IPS-18a (cell line): ENCODE data around the gene CTSV.
"Not testable (repeated sequence)": the region's sequence is repeated elsewhere in the genome, so short reads cannot be mapped to it uniquely, and the experiment has no call there.

Experiments
- H3K27ac ChIP-seq: one replicate; pipeline ENCODE4 v1.5.1; 2013; ENCODE audit warnings: low read length
- H3K27me3 ChIP-seq: one replicate; pipeline ENCODE4 v1.6.1; 2013; ENCODE audit warnings: mild to moderate bottlenecking, low read length; ENCODE audit not compliant: control insufficient read depth, insufficient read depth
- H3K36me3 ChIP-seq: one replicate; pipeline ENCODE4 v1.6.1; 2013; ENCODE audit warnings: low read depth, low read length; ENCODE audit not compliant: control insufficient read depth
- H3K4me1 ChIP-seq: one replicate; pipeline ENCODE4 v1.6.1; 2013; ENCODE audit warnings: low read depth, low read length; ENCODE audit not compliant: control insufficient read depth
- H3K4me3 ChIP-seq: one replicate; pipeline ENCODE4 v1.5.1; 2013; ENCODE audit warnings: low read length
- H3K9ac ChIP-seq: one replicate; pipeline ENCODE4 v1.6.1; 2013; ENCODE audit warnings: mild to moderate bottlenecking, low read length, moderate library complexity
- H3K9me3 ChIP-seq: one replicate; pipeline ENCODE4 v1.6.1; 2013; ENCODE audit warnings: low read depth, low read length; ENCODE audit not compliant: control insufficient read depth

Gene CTSV

GRCh38 chr9:97070325-97070724 is 31.4 kb upstream of the CTSV start:
- H3K27ac ChIP-seq, H3K27me3 ChIP-seq, H3K9ac ChIP-seq, H3K36me3 ChIP-seq, H3K4me1 ChIP-seq, H3K4me3 ChIP-seq, H3K9me3 ChIP-seq: not testable (repeated sequence)

GRCh38 chr9:97067490-97067889 is 28.5 kb upstream of the CTSV start:
- no peaks in the 10 kb centered on the region for H3K4me1 ChIP-seq
- no peak overlapping the region for H3K27ac ChIP-seq
- no peak overlapping the region for H3K4me3 ChIP-seq
- no peak overlapping the region for H3K9ac ChIP-seq
- no peaks in the 10 kb centered on the region for H3K27me3 ChIP-seq
- H3K9me3 ChIP-seq: no peaks in the 10 kb centered on the region
- no peaks in the 10 kb centered on the region for H3K36me3 ChIP-seq

GRCh38 chr9:97064176-97064575 is 25.2 kb upstream of the CTSV start:
- Histone ChIP-seq H3K4me1 (no peaks in the 10 kb centered on the region), H3K27ac (no peak overlapping the region), H3K9me3 (no peaks in the 10 kb centered on the region), H3K4me3 (no peak overlapping the region), H3K27me3 (no peaks in the 10 kb centered on the region), H3K36me3 (no peaks in the 10 kb centered on the region), H3K9ac (no peak overlapping the region)

- H3K9me3 ChIP-seq: no peaks in the 10 kb centered on the region
- no peaks in the 10 kb centered on the region for H3K27me3 ChIP-seq
- no peaks in the 10 kb centered on the region for H3K36me3 ChIP-seq
- no peaks in the 10 kb centered on the region for H3K4me1 ChIP-seq
- no peak overlapping the region for H3K9ac ChIP-seq
- H3K4me3 ChIP-seq: no peak overlapping the region
- H3K27ac ChIP-seq: no peak overlapping the region
Measured at GRCh38 chr9:97060796-97061195, 21.9 kb upstream of the CTSV start.

GRCh38 chr9:97059626-97060025 is 20.7 kb upstream of the CTSV start:
- no peak overlapping the region for H3K9ac ChIP-seq
- H3K27ac ChIP-seq: no peak overlapping the region
- H3K4me1 ChIP-seq: peaks cover 2% of the 10 kb centered on the region
- H3K9me3 ChIP-seq: no peaks in the 10 kb centered on the region
- H3K4me3 ChIP-seq: no peak overlapping the region
- H3K36me3 ChIP-seq: no peaks in the 10 kb centered on the region
- no peaks in the 10 kb centered on the region for H3K27me3 ChIP-seq

GRCh38 chr9:97057651-97058050 is 18.7 kb upstream of the CTSV start:
- Histone ChIP-seq H3K36me3 (no peaks in the 10 kb centered on the region), H3K27ac (no peak overlapping the region), H3K9ac (no peak overlapping the region), H3K4me1 (peaks cover 19% of the 10 kb centered on the region), H3K9me3 (no peaks in the 10 kb centered on the region), H3K4me3 (no peak overlapping the region), H3K27me3 (no peaks in the 10 kb centered on the region)

GRCh38 chr9:97055891-97056290 is 16.9 kb upstream of the CTSV start:
- peaks cover 35% of the 10 kb centered on the region for H3K4me1 ChIP-seq
- not testable (repeated sequence) for H3K9ac ChIP-seq, H3K4me3 ChIP-seq, H3K9me3 ChIP-seq, H3K27me3 ChIP-seq, H3K36me3 ChIP-seq, H3K27ac ChIP-seq

GRCh38 chr9:97053717-97054116 is 14.8 kb upstream of the CTSV start:
- peak overlapping the region; percentile 2 for H3K27ac ChIP-seq
- H3K27me3 ChIP-seq: no peaks in the 10 kb centered on the region
- no peak overlapping the region for H3K4me3 ChIP-seq
- H3K36me3 ChIP-seq: no peaks in the 10 kb centered on the region
- H3K9ac ChIP-seq: no peak overlapping the region
- no peaks in the 10 kb centered on the region for H3K9me3 ChIP-seq
- H3K4me1 ChIP-seq: peaks cover 38% of the 10 kb centered on the region

GRCh38 chr9:97052735-97053134 is 13.8 kb upstream of the CTSV start:
- Histone ChIP-seq H3K36me3 (no peaks in the 10 kb centered on the region), H3K9me3 (no peaks in the 10 kb centered on the region), H3K9ac (peak overlapping the region; percentile 48), H3K27ac (peak overlapping the region; percentile 46), H3K27me3 (no peaks in the 10 kb centered on the region), H3K4me3 (peak overlapping the region; percentile 14), H3K4me1 (peaks cover 38% of the 10 kb centered on the region)

GRCh38 chr9:97046228-97046627 is 7.3 kb upstream of the CTSV start:
- peak overlapping the region; percentile 49 for H3K27ac ChIP-seq
- peak overlapping the region; percentile 30 for H3K9ac ChIP-seq
- peaks cover 18% of the 10 kb centered on the region for H3K4me1 ChIP-seq
- H3K27me3 ChIP-seq: no peaks in the 10 kb centered on the region
- H3K4me3 ChIP-seq: no peak overlapping the region
- no peaks in the 10 kb centered on the region for H3K36me3 ChIP-seq
- H3K9me3 ChIP-seq: no peaks in the 10 kb centered on the region

GRCh38 chr9:97045300-97045699 is 6.4 kb upstream of the CTSV start:
- H3K9me3 ChIP-seq: no peaks in the 10 kb centered on the region
- no peaks in the 10 kb centered on the region for H3K36me3 ChIP-seq
- H3K27ac ChIP-seq: no peak overlapping the region
- no peaks in the 10 kb centered on the region for H3K27me3 ChIP-seq
- H3K4me3 ChIP-seq: no peak overlapping the region
- H3K4me1 ChIP-seq: peaks cover 12% of the 10 kb centered on the region
- no peak overlapping the region for H3K9ac ChIP-seq

- Histone ChIP-seq H3K36me3 (peaks cover 6% of the 10 kb centered on the region), H3K9me3 (no peaks in the 10 kb centered on the region), H3K4me1 (peaks cover 16% of the 10 kb centered on the region), H3K4me3 (no peak overlapping the region), H3K9ac (no peak overlapping the region), H3K27me3 (peaks cover 14% of the 10 kb centered on the region), H3K27ac (no peak overlapping the region)
Measured at GRCh38 chr9:97041898-97042297, 3.0 kb upstream of the CTSV start.
